CD1c-positive myeloid dendritic cell (primary cell): Measurements from ENCODE around the gene SSMEM1.
"Not testable (repeated sequence)": the region's sequence is repeated elsewhere in the genome, so short reads cannot be mapped to it uniquely, and the experiment has no call there.

Experiments used
- DNase-seq: peaks from one replicate; pipeline ENCODE4 v3.0.0-alpha.2; 2016; ENCODE audit errors: extremely low spot score

SSMEM1 gene

DNA sequence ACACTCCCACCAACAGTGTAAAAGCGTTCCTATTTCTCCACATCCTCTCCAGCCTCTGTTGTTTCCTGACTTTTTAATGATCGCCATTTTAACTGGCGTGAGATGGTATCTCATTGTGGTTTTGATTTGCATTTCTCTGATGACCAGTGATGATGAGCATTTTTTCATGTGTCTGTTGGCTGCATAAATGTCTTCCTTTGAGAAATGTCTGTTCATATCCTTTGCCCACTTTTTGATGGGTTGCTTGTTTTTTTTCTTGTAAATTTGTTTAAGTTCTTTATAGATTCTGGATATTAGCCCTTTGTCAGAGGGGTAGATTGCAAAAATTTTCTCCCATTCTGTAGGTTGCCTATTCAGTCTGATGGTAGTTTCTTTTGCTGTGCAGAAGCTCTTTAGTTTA lies 42.0 kb downstream of the SSMEM1 start:
- not testable (repeated sequence) for DNase-seq

- DNase-seq, result no peak
Measured at GRCh38 chr7:130254555-130254954, 46.9 kb downstream of the SSMEM1 start.

- DNase-seq, result no peak
Measured at GRCh38 chr7:130256704-130257103, 49.0 kb downstream of the SSMEM1 start.

DNA sequence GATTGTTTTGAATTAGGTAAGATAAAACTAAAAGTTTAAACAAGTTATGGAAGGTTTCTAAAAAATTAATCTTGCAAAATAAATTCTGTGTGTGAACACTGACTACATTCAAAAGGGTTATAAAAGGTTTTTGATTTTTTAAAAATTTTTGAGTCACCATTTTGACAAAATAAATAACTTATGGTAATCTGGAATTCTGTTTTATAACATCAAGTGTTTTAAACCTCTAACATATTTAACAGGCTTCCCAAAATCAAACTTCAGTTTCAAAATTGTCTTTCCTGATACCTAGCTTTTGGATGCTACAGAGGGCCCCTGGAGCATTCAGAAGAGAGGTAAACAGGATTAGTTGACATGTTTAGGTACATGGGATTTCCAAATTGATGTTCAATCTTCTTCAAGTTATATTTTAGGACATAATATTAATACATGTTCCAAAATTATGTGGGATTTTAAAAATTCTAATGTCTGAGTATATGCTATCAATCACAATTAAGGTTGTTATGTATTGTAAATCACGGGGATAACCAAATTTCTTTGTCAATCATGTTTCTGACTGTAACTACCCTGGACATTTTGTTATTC lies 50.9 kb downstream of the SSMEM1 start:
- DNase-seq, result no peak

GRCh38 chr7:130262448-130262847 lies 54.8 kb downstream of the SSMEM1 start:
- DNase-seq, result no peak

DNA sequence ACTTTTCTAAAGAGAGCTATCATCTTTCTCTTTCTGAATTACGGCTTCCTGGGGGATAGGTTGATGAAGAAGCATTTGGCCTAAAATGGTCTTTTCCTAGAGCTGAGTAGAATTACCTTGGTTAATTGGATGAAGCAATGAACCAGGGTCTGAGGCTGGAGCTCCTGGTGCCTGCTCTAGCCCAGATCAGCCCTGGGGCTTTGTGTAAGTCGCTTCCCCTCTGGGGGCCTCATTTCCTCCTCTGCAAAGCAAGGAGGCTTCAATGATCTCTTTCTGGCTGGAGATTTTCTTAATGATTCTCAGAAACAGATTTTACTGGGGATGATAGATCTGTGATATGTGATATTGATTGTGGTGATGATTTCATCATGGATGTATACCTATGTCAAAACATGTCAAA lies 55.5 kb downstream of the SSMEM1 start:
- DNase-seq, result no peak
